ENCODE measurements around the gene SEMA3G.

- TF ChIP-seq, protein P1, sequence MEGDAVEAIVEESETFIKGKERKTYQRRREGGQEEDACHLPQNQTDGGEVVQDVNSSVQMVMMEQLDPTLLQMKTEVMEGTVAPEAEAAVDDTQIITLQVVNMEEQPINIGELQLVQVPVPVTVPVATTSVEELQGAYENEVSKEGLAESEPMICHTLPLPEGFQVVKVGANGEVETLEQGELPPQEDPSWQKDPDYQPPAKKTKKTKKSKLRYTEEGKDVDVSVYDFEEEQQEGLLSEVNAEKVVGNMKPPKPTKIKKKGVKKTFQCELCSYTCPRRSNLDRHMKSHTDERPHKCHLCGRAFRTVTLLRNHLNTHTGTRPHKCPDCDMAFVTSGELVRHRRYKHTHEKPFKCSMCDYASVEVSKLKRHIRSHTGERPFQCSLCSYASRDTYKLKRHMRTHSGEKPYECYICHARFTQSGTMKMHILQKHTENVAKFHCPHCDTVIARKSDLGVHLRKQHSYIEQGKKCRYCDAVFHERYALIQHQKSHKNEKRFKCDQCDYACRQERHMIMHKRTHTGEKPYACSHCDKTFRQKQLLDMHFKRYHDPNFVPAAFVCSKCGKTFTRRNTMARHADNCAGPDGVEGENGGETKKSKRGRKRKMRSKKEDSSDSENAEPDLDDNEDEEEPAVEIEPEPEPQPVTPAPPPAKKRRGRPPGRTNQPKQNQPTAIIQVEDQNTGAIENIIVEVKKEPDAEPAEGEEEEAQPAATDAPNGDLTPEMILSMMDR (IDR thresholded peaks at IDR 0.05), result no peak
- TF ChIP-seq POLR2A (IDR thresholded peaks at IDR 0.05), result no peak
These were observed 59.7 kb downstream of the SEMA3G start for GRCh38 chr3:52385157-52385556.
